ENCODE measurements around the gene DGKQ. TPM values are rescaled to one million over a fixed set of nuclear protein-coding genes. Genes with fewer than 3 reads are reported as not detected.
"Not testable (repeated sequence)": the region's sequence is repeated elsewhere in the genome, so short reads cannot be mapped to it uniquely, and the experiment has no call there.

The DGKQ gene
- total RNA-seq, 1 donor from 2014 or later: 4.8 TPM

DNA sequence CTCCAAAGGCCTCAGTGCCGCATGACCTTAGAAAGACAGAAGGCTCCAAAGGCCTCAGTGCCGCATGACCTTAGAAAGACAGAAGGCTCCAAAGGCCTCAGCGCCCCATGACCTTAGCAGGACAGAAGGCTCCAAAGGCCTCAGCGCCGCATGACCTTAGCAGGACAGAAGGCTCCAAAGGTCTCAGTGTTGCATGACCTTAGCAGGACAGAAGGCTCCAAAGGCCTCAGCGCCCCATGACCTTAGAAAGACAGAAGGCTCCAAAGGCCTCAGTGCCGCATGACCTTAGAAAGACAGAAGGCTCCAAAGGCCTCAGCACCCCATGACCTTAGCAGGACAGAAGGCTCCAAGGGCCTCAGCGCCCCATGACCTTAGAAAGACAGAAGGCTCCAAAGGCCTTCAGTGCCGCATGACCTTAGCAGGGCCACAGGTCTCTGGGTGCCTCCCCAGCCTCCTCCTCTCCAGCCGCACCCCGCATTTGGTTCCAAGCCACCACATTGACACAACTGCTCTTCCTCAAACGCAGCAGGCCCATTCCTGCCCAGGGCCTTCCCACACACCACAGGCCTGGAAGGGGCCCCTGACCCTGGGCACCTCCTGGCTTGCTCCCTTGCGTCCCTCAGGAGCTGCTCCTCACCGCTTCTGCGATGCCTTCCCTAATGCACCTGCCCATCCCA is 54.2 kb downstream of the DGKQ start:
- DNase-seq: not testable (repeated sequence)

DNA sequence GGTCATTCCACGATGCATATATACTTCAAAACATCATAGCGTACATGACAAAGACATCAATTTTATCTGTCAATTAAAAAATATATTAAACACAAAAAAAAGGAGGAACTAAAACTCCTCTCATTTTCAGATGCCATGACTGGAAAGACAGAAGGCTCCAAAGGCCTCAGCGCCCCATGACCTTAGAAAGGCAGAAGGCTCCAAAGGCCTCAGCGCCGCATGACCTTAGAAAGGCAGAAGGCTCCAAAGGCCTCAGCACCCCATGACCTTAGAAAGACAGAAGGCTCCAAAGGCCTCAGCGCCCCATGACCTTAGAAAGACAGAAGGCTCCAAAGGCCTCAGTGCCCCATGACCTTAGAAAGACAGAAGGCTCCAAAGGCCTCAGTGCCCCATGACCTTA is 54.8 kb downstream of the DGKQ start:
- DNase-seq: not testable (repeated sequence)

DNA sequence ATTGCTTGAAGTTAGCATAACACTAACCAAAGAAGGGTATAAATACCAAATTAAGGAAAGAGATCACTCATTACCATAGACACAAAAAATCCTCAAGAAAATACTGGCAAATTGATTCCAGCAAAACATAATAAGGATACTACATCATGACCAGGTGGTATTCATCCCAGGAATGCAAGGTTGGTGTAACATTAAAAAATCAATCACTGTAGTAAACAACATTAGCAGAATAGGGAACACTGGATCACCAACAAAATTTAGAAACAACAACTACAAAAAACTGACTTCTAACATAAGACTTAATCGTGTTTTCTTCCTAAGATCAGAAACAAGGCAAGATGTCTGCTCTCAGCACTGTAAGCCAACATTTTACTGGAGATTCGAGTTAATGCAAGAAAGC is 55.4 kb downstream of the DGKQ start:
- no peak for DNase-seq

DNA sequence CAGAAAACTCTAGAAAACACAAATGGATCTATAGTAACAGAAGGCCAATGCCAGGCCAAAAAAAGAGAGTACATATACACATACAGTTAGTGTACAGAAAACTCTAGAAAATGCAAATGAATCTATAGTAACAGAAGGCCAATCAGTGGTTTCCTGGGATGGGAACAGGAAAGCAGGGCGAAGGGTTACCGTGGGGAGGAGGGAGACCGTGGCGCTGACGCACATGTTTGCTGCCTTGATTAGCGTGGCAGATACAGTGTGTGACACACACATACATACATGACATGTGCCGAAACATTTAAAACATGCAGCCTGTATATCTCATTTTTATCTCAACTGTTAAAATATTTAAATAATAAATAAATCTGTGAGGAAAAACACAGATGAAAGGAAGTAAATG is 55.9 kb downstream of the DGKQ start:
- DNase-seq: no peak

DNA sequence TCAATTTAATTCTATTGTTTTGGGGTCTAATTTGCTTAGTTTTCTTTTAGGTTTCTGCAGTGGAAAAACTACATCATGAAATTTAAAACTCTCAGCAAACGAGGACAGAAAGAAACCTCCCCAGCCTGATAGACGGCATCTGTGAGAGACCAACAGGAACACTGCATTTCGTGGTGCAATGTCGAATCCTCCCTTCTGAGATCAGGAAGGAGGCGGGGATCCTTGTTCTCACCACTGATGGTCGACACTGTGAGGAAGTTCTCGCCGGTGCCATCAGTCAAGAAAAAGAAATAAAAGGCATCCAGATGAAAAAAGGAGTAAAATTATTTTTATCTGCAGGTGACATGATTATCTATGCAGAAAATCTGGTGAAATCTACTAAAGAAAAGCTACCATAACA is 57.8 kb downstream of the DGKQ start:
- DNase-seq: no peak

DNA sequence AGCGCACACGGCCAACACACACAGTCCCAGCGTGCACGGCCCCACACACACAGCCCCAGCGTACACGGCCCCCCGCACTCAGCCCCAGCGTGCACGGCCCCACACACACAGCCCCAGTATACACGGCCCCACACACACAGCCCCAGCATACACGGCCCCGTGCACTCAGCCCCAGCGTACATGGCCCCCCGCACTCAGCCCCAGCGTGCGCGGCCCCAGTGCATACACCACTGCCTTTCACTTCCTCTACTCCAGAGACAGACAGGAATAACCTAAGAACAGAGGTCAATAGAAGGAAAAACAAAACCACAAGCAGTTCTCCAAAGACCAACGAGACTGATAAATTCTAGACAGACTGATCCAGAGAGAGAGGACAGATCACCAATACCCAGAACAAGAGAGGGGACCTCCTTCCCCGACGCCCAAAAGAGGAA is 58.3 kb downstream of the DGKQ start:
- no peak for DNase-seq

DNA sequence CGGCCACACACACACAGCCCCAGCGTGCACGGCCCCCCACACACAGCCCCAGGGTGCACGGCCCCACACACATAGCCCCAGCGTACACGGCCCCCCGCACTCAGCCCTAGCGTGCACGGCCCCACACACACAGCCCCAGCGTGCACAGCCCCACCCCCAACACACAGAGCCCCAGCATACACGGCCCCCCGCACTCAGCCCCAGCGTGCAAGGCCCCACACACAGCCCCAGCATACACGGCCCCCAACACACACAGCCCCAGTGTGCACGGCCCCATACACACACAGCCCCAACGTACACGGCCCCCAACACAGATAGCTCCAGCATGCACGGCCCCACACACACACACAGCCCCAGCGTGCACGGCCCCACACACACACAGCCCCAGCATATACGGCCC is 58.8 kb downstream of the DGKQ start:
- DNase-seq: no peak

DNA sequence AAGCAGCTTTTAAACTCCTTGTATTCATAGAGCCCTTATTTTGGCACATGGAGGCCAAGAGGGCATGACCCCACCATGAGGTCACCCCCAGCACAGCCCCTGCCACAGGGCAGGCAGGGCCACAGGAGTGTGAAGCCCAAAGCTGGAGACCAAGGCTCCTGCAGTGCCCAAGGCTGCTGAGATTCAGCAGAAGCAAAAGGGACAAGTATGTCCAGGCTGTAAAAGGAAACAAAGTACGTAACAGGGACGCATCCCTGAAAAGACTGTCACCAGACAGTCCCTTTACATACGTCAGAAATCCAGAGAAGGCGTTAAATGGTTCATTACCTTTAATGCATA is 60.1 kb downstream of the DGKQ start:
- DNase-seq: no peak

DNA sequence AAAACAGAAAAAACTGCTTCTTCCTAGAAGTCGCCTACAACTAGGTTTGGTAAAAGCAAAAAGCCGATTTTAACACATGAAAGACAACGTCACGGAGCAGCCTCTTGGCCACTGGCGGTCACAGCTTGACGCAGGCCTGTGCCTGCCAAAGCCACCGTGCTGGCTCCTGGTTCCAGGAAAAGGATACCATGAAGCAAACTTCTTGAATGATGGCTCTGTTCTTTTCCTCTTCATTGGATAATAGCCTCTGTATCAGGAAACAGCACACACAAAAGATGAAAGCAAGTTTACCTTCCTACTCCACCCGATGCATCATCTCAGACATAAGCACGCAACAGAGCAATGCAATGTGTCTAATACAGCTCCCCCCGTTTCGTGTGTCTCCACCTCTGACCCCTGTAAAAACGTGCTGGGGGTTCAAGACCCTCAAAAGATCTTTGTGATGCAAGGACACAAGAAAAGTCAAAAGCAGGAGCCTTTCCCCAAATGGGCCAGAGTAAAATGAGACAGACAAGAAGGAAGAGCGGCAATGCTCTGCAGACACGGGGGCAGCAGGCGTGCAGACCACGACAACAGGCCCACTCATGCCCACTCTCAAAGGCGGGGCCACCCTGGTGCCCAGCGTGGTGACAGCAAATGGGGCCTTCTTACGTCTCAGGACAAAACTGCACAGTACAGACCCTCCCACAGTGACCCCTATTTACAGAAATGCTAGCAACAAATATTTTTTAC is 60.7 kb downstream of the DGKQ start:
- no peak for DNase-seq

DNA sequence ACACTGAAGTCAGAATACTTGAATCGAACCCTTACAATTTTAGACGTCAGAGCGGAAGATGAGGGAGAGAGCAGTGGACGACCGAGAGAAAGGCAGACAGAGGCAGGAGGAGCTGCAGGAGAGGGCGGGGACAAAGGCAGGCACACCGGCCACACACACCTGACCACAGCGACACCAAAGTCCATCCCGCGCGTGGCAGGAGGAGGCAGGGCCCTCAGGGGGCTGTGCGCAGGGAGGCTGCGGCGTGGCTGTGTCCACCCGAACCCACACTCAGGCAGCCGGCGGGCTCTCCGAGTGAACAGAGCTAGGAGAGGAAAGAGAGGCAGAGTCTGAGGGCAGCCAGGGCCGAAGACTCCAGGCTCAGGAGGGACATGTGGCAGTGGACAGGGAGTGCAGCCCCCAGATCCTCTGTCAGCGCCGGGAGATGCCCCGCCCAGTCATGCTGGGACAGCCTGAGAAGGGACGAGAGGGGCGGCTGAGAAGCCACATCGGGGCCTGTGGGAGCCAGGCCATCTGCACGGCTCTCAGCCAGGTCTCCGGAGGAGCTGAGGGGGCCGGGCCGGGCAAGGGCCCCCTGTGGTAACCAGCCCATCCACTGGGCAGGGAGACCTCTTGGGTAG is 61.4 kb downstream of the DGKQ start:
- no peak for DNase-seq

DNA sequence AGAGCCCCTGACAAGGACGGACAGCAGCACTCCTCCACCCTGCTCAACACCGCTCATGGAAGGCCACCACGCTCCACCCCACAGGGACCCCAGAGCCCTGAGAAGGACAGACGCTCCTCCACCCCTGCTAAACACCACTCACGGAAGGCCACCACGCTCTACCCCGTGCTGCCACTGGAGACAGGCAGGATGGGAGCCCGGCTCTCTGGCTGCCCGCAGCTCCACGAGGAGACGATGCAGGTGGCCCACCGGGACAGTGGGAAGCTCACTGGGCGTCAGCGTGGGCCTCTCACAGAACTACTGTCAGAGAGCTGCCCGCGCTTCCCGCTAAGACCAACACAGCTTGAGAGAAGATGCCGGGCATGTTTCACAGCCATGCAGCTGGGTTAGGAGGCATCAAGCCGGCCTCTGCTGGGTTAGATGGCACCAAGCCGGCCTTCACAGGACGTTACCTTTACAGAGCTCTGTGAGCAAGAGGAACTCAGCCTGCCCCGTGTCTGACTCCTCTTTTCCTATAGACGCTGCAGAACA is 62.1 kb downstream of the DGKQ start:
- no peak for DNase-seq

DNA sequence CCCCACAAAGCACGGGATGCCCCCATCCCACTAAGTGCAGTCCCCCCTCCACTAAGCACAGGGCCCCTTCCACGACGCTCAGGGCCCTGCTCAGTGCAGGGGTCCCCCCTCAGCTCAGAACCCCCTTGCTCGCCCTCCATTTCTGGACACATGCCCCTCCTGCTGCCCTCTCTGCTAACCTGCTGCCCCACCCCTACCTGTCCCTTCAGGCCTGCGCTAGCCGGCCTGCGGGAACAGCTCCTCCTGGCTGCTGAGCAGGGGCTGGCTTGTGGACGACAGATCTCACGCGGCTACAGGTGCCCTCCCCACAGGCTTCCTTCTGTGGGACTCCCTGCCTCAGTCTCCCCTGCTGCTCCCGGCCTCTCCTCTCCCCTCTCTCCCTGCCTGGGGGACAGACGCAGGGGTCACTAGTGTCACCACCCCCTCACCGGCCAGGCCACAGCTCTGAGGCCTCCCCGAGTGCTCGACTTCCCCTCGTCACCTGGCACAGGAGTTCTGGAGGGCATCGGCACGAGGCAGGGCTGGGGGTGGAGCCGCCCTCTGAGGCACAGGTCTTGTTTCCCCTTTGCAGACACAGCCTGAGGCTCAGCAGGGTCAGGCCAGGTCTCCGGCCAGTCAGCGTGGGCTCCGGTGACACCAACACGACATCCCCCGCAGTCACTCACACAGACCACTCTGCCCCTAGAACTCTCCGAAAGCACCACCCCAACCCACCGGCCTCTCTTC is 62.8 kb downstream of the DGKQ start:
- no peak for DNase-seq

DNA sequence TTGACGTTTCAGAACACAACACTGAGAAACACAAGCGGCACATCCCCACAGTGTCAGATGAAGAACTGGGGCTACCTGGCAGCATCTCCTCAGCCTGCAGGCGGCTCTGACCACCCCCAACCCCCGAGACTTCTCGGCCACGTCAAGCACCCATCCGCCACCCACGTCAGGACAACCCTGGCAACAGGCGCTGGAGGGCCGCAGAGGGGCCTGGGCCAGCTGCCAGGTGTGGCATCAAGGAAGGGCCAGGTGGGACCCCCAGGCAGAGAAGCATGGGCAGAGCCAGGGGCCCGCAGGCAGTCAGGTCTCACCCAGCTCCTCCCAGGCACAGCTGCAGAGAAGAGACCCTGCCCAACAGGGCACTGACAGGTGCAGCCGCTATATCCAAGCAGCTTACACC is 63.5 kb downstream of the DGKQ start:
- no peak for DNase-seq

DNA sequence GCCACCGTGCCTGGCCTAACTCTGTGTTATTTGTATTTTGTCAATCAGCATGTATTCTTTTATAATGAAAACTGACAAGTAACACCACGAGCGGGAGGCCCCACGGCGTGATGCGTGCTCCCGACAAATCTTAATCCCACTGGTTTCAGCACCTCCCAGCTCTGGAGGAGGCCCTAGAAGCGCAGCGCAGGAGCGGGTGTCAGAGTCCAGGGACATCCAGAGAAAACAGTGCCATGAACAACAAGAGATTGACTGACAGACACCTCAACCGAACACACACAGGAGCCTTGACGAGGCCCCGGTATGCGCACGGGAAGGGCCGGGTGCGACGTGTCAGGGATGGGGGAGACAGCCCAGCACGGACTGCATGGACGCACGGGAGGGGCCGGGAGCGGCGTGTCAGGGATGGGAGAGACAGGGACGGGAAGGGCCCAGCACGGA is 64.2 kb downstream of the DGKQ start:
- no peak for DNase-seq

Other genes with a start within 250 kb of the DGKQ start
- 0.30 TPM for gene CPLX1, start 147.4 kb downstream of the DGKQ start, total RNA-seq
- 45.2 TPM for gene GAK, start 41.3 kb downstream of the DGKQ start, total RNA-seq
- 25.4 TPM for gene TMEM175, start 41.1 kb downstream of the DGKQ start, total RNA-seq
- gene IDUA, start 13.5 kb upstream of the DGKQ start, total RNA-seq: 6.9 TPM
- gene SLC26A1, start 19.8 kb upstream of the DGKQ start, total RNA-seq: 0.30 TPM
- gene FGFRL1, start 38.1 kb upstream of the DGKQ start, total RNA-seq: 15.0 TPM
- gene RNF212, start 140.0 kb upstream of the DGKQ start, total RNA-seq: 3.4 TPM
- 46.1 TPM for gene SPON2, start 199.0 kb upstream of the DGKQ start, total RNA-seq

All from skin of body (tissue), 2 donors.